ENCODE results near the gene SDF2L1. TPM values are rescaled to one million over a fixed set of nuclear protein-coding genes. Genes with fewer than 3 reads are reported as not detected.
A peak's percentile ranks its signal among the peaks of the same experiment; 100 is the strongest.

SDF2L1 gene
- total and polyA plus RNA-seq, 9 of the 15 experiments (the other 6 are each of a cell fraction or from before 2014, with no cell fraction given), result 15.1 to 989 (median 124) TPM

DNA sequence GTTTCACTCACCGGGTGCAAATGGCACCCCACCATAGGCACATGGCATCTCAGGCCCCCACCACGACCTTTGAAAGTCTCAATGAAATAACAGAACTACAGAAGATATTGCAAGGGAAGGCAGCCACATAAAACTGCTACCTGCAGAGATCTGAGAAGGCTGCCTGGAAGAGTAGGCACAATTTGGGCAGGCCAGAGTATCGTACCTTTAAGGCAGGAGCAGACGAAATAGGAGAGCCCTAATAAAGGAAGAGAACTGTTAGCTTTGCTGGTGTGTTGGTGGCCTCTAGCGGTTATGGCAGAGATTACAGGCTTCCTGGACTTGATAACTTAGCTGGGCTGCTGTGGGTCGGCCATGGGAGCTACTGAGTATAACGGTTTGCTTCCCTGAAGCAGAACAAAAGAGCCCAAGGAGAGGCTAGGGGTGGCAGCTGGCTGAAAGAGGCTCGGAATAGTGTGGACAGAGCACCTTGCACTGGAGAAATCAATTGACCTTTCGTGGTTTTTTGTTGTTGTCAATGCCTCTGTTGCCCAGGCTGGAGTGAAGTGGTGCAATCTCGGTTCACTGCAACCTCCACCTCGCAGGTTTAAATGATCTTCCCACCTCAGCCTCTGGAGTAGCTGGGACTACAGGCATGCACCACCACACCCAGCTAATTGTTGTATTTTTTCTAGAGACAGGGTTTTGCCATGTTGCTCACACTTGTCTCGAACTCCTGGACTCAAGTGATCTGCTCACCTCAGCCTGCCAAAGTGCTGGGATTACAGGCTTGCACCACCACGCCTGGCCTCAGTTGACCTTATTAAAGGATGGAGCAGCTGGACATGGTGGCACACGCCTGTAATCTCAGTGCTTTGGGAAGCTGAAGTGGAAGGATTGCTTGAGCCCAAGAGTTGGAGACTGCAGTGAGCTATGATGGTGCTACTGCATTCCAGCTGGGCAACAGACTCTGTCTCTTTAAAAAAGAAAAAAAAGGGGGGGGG is 4.8 kb downstream of the SDF2L1 start (continued):
- TF ChIP-seq HDAC1 (IDR thresholded peaks at IDR 0.05), result no peak
- TF ChIP-seq SMARCA4 (IDR thresholded peaks at IDR 0.05), result no peak
- TF ChIP-seq, protein P1, sequence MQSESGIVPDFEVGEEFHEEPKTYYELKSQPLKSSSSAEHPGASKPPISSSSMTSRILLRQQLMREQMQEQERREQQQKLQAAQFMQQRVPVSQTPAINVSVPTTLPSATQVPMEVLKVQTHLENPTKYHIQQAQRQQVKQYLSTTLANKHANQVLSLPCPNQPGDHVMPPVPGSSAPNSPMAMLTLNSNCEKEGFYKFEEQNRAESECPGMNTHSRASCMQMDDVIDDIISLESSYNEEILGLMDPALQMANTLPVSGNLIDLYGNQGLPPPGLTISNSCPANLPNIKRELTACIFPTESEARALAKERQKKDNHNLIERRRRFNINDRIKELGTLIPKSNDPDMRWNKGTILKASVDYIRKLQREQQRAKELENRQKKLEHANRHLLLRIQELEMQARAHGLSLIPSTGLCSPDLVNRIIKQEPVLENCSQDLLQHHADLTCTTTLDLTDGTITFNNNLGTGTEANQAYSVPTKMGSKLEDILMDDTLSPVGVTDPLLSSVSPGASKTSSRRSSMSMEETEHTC (IDR thresholded peaks at IDR 0.05), result no peak
- TF ChIP-seq RFX5 (IDR thresholded peaks at IDR 0.05; ENCODE audit: low read depth, low read length), result 0 out of 2 replicates have a peak, but pooled peaks have one; percentile 57
- no peak for TF ChIP-seq DNMT1 (IDR thresholded peaks at IDR 0.05)
- no peak for TF ChIP-seq POLR3G (IDR thresholded peaks at IDR 0.05; ENCODE audit: extremely low read depth, insufficient read length, insufficient replicate concordance)
- peak; percentile 59 for TF ChIP-seq SMAD1 (IDR thresholded peaks at IDR 0.05; ENCODE audit: low read depth, low read length, partially characterized antibody)
- TF ChIP-seq, protein P2, sequence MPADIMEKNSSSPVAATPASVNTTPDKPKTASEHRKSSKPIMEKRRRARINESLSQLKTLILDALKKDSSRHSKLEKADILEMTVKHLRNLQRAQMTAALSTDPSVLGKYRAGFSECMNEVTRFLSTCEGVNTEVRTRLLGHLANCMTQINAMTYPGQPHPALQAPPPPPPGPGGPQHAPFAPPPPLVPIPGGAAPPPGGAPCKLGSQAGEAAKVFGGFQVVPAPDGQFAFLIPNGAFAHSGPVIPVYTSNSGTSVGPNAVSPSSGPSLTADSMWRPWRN (IDR thresholded peaks at IDR 0.05; ENCODE audit: low read depth), result no peak
- TF ChIP-seq, protein P3, sequence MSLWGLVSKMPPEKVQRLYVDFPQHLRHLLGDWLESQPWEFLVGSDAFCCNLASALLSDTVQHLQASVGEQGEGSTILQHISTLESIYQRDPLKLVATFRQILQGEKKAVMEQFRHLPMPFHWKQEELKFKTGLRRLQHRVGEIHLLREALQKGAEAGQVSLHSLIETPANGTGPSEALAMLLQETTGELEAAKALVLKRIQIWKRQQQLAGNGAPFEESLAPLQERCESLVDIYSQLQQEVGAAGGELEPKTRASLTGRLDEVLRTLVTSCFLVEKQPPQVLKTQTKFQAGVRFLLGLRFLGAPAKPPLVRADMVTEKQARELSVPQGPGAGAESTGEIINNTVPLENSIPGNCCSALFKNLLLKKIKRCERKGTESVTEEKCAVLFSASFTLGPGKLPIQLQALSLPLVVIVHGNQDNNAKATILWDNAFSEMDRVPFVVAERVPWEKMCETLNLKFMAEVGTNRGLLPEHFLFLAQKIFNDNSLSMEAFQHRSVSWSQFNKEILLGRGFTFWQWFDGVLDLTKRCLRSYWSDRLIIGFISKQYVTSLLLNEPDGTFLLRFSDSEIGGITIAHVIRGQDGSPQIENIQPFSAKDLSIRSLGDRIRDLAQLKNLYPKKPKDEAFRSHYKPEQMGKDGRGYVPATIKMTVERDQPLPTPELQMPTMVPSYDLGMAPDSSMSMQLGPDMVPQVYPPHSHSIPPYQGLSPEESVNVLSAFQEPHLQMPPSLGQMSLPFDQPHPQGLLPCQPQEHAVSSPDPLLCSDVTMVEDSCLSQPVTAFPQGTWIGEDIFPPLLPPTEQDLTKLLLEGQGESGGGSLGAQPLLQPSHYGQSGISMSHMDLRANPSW (CRISPR knock-in tag; IDR thresholded peaks at IDR 0.05), result peak; percentile 83; the same call in 1 of the 2 replicates
- no peak; the same call in 1 of the 2 replicates for TF ChIP-seq MAFK (IDR thresholded peaks at IDR 0.05; ENCODE audit: low read length)
- TF ChIP-seq NEUROD1 (IDR thresholded peaks at IDR 0.05; ENCODE audit: borderline replicate concordance, low read depth, low read length, partially characterized antibody), result peak; percentile 64
- TF ChIP-seq, protein P4, sequence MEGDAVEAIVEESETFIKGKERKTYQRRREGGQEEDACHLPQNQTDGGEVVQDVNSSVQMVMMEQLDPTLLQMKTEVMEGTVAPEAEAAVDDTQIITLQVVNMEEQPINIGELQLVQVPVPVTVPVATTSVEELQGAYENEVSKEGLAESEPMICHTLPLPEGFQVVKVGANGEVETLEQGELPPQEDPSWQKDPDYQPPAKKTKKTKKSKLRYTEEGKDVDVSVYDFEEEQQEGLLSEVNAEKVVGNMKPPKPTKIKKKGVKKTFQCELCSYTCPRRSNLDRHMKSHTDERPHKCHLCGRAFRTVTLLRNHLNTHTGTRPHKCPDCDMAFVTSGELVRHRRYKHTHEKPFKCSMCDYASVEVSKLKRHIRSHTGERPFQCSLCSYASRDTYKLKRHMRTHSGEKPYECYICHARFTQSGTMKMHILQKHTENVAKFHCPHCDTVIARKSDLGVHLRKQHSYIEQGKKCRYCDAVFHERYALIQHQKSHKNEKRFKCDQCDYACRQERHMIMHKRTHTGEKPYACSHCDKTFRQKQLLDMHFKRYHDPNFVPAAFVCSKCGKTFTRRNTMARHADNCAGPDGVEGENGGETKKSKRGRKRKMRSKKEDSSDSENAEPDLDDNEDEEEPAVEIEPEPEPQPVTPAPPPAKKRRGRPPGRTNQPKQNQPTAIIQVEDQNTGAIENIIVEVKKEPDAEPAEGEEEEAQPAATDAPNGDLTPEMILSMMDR (IDR thresholded peaks at IDR 0.05 in 2 of 3, conservative IDR thresholded peaks at IDR 0.05 in 1 of 3; ENCODE audit: insufficient read depth in 2 of 3, low read depth in 1 of 3, low read length in 3 of 3), result peak in 2 of 3 experiments; percentile 100; a peak in 4 of 6 replicates
- TF ChIP-seq MEF2D (tag; conservative IDR thresholded peaks at IDR 0.05; ENCODE audit: low read depth), result no peak
- no peak for TF ChIP-seq FOXA3 (CRISPR knock-in tag; conservative IDR thresholded peaks at IDR 0.05 in 1 of 2, IDR thresholded peaks at IDR 0.05 in 1 of 2)
- no peak for TF ChIP-seq MTA3 (IDR thresholded peaks at IDR 0.05; ENCODE audit: borderline replicate concordance)
- peak; percentile 99 for TF ChIP-seq SMC3 (conservative IDR thresholded peaks at IDR 0.05; ENCODE audit: insufficient read depth, low read depth, low read length)
- no peak for TF ChIP-seq XRCC3 (IDR thresholded peaks at IDR 0.05)
- no peak for TF ChIP-seq HDAC2 (IDR thresholded peaks at IDR 0.05)
- TF ChIP-seq COPS2 (conservative IDR thresholded peaks at IDR 0.05), result no peak
- peak; percentile 69 to 90; a peak in 3 of 4 replicates for TF ChIP-seq TBL1XR1 (IDR thresholded peaks at IDR 0.05; ENCODE audit: low read length in 2 of 2)
- no peak for TF ChIP-seq MEIS2 (IDR thresholded peaks at IDR 0.05; ENCODE audit: partially characterized antibody)
